A673 (cell line): ENCODE results near the gene KCNQ1. TPM values are rescaled to one million over a fixed set of nuclear protein-coding genes. Genes with fewer than 3 reads are reported as not detected.

Experiments
- BruUV-seq: library from RNA; stranded (reverse); fragments of 400-500 nt; replicated peaks from 2 replicates; lab custom pipeline; 2021; lab: Mats Ljungman, UMichigan
- CTCF ChIA-PET: fragments of 300-600 bp; sonication (Branson Sonifier 250); formaldehyde crosslinking; loops from one replicate; lab custom pipeline; 2022; ENCODE audit warnings: antibody characterized with exemption; lab: Charles Lee
- POLR2A ChIA-PET: fragments of 300-600 bp; sonication (Branson Sonifier 250); formaldehyde crosslinking; loops from one replicate; lab custom pipeline; 2022; ENCODE audit warnings: antibody characterized with exemption; ENCODE audit not compliant: low non-redundant PET; lab: Charles Lee
- DNase-seq: peaks from one replicate; pipeline ENCODE4 v3.0.0-alpha.2; 2015; ENCODE audit warnings: low spot score
- H3K27ac ChIP-seq: fragments of 200-600 bp; sonication (generic); 2 replicates; pipeline ENCODE4 v1.5.1; 2016; ENCODE audit warnings: mixed run types, low read depth, mild to moderate bottlenecking, mixed read lengths, antibody characterized with exemption, low read length; ENCODE audit not compliant: poor library complexity, severe bottlenecking
- H3K27me3 ChIP-seq: fragments of 200-600 bp; sonication (generic); replicated peaks from 2 replicates; pipeline ENCODE4 v1.6.1; 2017; ENCODE audit warnings: mixed run types, low read depth, mild to moderate bottlenecking, mixed read lengths, antibody characterized with exemption, low read length; ENCODE audit not compliant: insufficient read depth, poor library complexity
- H3K36me3 ChIP-seq: fragments of 200-600 bp; sonication (generic); 2 replicates; pipeline ENCODE4 v1.6.1; 2016; ENCODE audit warnings: mixed run types, mild to moderate bottlenecking, mixed read lengths, antibody characterized with exemption, low read length; ENCODE audit not compliant: insufficient read depth, poor library complexity, severe bottlenecking
- H3K4me1 ChIP-seq: fragments of 200-600 bp; sonication (generic); 2 replicates; pipeline ENCODE4 v1.6.1; 2017; ENCODE audit warnings: mixed run types, mild to moderate bottlenecking, mixed read lengths, antibody characterized with exemption, low read length; ENCODE audit not compliant: insufficient read depth, poor library complexity, severe bottlenecking
- H3K4me3 ChIP-seq: fragments of 200-600 bp; sonication (generic); 2 replicates; pipeline ENCODE4 v1.5.1; 2016; ENCODE audit warnings: low read depth, mixed run types, mild to moderate bottlenecking, mixed read lengths, low read length; ENCODE audit not compliant: poor library complexity, severe bottlenecking
- H3K9me3 ChIP-seq: fragments of 200-600 bp; sonication (generic); 2 replicates; pipeline ENCODE4 v1.6.1; 2016; ENCODE audit warnings: mixed run types, low read depth, mild to moderate bottlenecking, mixed read lengths, antibody characterized with exemption, low read length; ENCODE audit not compliant: poor library complexity, severe bottlenecking
- EZH2 ChIP-seq: fragments of 200-600 bp; sonication (generic); IDR thresholded peaks from 2 replicates; pipeline ENCODE4 v1.6.1; 2017; ENCODE audit warnings: borderline replicate concordance, low read depth, mild to moderate bottlenecking, mixed read lengths, antibody characterized with exemption, low read length; ENCODE audit not compliant: poor library complexity, severe bottlenecking
- intact Hi-C: fragments of 100-400 bp; cut with micrococcal nuclease; formaldehyde crosslinking; loops from one replicate; pipeline ENCODE4 v1.10.0; 2022; ENCODE audit not compliant: unreplicated experiment
- total RNA-seq: library from RNA; stranded (reverse); gene quantifications from 2 replicates; pipeline ENCODE4 v1.2.3, GENCODE V29; 2021
- TF ChIP-seq, protein P1 (sequence below): fragments of 300-800, 200-600 bp; sonication (generic); conservative IDR thresholded peaks from 2 replicates; pipeline ENCODE4 v1.5.1; 2017; ENCODE audit warnings: low read depth, mild to moderate bottlenecking, antibody characterized with exemption, low read length, moderate library complexity, mixed read lengths

Gene KCNQ1
- total RNA-seq, 1 experiment from 2014 or later, result not detected

DNA sequence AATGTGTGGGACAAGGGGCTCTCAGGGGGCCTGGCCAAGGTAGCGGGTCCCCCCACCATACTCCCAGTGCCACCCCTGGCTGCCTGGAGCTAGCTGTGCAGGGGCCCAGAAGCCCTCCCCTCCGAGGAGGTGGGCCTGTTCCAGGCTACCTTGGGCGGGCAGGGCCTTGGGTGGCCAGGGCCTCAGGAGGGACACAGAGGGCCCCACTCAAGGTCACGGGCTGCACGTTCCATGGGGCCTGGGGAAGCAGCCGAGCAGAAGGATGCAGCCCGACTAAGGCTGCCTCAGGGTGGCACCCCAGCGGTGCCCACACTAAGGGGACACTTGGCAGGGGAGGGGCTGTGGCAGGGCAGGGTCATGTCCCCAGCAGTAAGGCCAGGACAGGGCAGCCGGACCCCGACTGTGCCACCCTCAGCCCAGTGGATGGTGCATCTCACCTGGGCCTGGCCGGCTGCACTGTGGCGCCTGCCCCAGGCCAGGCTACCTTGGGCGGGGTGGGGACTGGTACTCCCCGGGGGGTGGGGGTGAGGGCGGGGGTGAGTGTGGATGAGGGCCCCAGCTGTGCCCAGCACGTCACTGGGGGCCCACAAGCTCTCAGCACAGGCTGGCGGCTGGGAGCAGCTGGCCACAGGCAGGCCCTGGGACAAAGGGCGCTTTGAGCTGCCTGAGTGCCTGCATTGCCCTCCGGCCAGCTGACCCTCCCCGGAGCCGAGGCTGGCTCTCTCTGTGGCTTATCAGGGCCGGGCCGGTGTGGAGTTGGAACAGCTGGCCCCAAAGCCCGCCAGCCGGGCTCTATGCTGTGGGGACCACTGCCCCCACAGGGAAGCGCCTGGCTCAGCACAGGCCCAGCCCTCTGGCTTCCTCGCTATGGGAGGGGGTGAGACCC is 117.1 kb downstream of the KCNQ1 start:
- Histone ChIP-seq H3K36me3 (no peaks in the 10 kb centered on the region), H3K9me3 (no peaks in the 10 kb centered on the region), H3K4me3 (no peak overlapping the region), H3K4me1 (no peaks in the 10 kb centered on the region), H3K27ac (no peak overlapping the region), H3K27me3 (no peaks in the 10 kb centered on the region)
- TF ChIP-seq, protein P1, sequence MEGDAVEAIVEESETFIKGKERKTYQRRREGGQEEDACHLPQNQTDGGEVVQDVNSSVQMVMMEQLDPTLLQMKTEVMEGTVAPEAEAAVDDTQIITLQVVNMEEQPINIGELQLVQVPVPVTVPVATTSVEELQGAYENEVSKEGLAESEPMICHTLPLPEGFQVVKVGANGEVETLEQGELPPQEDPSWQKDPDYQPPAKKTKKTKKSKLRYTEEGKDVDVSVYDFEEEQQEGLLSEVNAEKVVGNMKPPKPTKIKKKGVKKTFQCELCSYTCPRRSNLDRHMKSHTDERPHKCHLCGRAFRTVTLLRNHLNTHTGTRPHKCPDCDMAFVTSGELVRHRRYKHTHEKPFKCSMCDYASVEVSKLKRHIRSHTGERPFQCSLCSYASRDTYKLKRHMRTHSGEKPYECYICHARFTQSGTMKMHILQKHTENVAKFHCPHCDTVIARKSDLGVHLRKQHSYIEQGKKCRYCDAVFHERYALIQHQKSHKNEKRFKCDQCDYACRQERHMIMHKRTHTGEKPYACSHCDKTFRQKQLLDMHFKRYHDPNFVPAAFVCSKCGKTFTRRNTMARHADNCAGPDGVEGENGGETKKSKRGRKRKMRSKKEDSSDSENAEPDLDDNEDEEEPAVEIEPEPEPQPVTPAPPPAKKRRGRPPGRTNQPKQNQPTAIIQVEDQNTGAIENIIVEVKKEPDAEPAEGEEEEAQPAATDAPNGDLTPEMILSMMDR, result no peak
- TF ChIP-seq EZH2, result no peak
- no TSS peak for BruUV-seq
- intact Hi-C loops, result no loop called here
- CTCF ChIA-PET, result no interaction called here
- POLR2A ChIA-PET, result no interaction called here
- DNase-seq, result no peak

DNA sequence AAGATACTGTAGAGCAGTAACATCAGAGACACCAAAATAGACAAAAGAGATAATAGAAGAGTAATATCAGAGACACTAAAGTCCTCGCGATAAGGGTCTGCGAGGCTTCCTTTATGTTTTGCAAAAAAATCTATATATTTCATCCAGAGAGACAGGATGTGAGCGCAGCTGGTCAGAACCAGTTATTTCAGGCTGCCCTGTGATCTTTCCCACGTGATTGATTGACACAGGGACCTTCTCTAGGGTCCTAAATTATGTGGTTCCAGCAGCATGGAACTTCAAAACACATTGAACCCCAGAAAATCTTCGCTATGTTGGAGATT is 118.0 kb downstream of the KCNQ1 start:
- no peaks in the 10 kb centered on the region for H3K27me3 ChIP-seq
- BruUV-seq, result no TSS peak
- no peak for TF ChIP-seq EZH2
- TF ChIP-seq, protein P1, result no peak
- H3K27ac ChIP-seq, result no peak overlapping the region
- H3K9me3 ChIP-seq, result no peaks in the 10 kb centered on the region
- intact Hi-C loops, result no loop called here
- no peaks in the 10 kb centered on the region for H3K4me1 ChIP-seq
- no peak for DNase-seq
- H3K4me3 ChIP-seq, result no peak overlapping the region
- POLR2A ChIA-PET, result no interaction called here
- CTCF ChIA-PET, result no interaction called here
- no peaks in the 10 kb centered on the region for H3K36me3 ChIP-seq

DNA sequence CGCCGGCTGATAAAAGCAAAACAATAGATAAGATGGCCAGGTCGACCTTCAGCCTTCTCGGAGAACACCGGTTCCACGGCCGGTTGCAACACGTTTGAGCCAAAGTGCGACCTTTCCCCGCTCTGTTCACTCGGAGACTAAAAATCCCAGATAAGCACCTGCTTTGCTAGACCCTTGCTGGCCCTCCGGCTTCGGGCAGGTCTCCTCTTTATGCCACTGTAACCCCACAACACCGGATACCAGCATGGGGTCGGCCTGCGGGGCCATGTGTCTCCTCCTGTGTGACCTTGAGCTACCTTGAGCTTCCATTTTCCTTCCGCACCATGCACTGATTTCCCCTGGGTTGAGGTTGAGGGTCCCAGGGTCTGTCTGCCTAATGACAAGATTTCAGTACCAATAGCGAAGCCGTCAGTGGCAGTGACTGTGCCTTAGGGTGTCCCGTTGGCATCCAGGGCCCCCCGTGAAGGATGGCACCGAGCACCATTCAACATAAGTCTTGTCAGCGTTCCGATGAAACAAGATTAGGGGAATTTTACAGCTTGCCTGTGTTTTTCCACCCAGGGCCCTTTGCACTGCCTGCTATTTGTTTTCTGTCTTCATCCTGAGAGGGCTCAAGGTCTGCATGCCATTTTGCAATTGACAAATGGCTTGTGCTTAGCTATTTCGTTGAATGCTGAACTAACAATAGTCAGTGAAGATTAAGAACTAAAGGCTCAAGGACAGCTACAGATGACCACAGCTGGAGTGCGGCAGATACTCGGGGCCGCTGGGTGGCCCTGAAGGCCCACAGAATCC is 118.6 kb downstream of the KCNQ1 start:
- ChIA-PET CTCF (no interaction called here), POLR2A (no interaction called here)
- Histone ChIP-seq H3K4me1 (no peaks in the 10 kb centered on the region), H3K27ac (no peak overlapping the region), H3K36me3 (no peaks in the 10 kb centered on the region), H3K9me3 (no peaks in the 10 kb centered on the region), H3K4me3 (no peak overlapping the region), H3K27me3 (no peaks in the 10 kb centered on the region)
- BruUV-seq, result no TSS peak
- TF ChIP-seq, protein P1, result no peak
- TF ChIP-seq EZH2, result no peak
- no peak for DNase-seq
- intact Hi-C loops, result no loop called here
